Cardiac muscle cell (in vitro differentiated cells and primary cell): ENCODE measurements around the gene MAST4. TPM values are rescaled to one million over a fixed set of nuclear protein-coding genes. Genes with fewer than 3 reads are reported as not detected.

Source experiments
- DNase-seq, 2 donors: peaks; one replicate each; pipeline versions ENCODE4 v3.0.0 to v3.0.0-alpha.2; 2010 to 2017; ENCODE audit warnings: low read depth in 1 of 2, low spot score in 1 of 2
- H3K27ac ChIP-seq: fragments of 200-600 bp; sonication (generic); 2 replicates; pipeline ENCODE4 v1.5.1; 2016
- H3K27me3 ChIP-seq: fragments of 200-600 bp; sonication (generic); 2 replicates; pipeline ENCODE4 v1.6.0; 2016; ENCODE audit warnings: control low read depth
- H3K36me3 ChIP-seq: fragments of 200-600 bp; sonication (generic); 2 replicates; pipeline ENCODE4 v1.5.1; 2016; ENCODE audit warnings: control low read depth
- H3K4me1 ChIP-seq: fragments of 200-600 bp; sonication (generic); 2 replicates; pipeline ENCODE4 v1.8.1; 2017; ENCODE audit warnings: low read depth, mild to moderate bottlenecking, mixed run types
- H3K4me3 ChIP-seq: fragments of 200-600 bp; sonication (generic); 2 replicates; pipeline ENCODE4 v1.5.1; 2016; ENCODE audit warnings: mild to moderate bottlenecking
- H3K9me3 ChIP-seq: fragments of 200-600 bp; sonication (generic); 2 replicates; pipeline ENCODE4 v1.5.1; 2017; ENCODE audit warnings: low read depth, mild to moderate bottlenecking, control low read depth
- CTCF ChIP-seq: IDR thresholded peaks from 2 replicates; pipeline ENCODE4 v1.5.1; 2012; ENCODE audit warnings: low read depth, mild to moderate bottlenecking, low read length
- polyA plus RNA-seq: library from polyadenylated mRNA; unstranded; fragments of >200 nt; fragmentation: Nextera tagmentation; extraction: Ambion mirVana; gene quantifications from 2 replicates; pipeline ENCODE4 v1.2.1, GENCODE V29; 2016
- total RNA-seq: library from RNA; depleted of rRNA; stranded (reverse); fragments of >200 nt; gene quantifications from 2 replicates; pipeline ENCODE4 v1.2.3, GENCODE V29; 2016

MAST4 gene
- total and polyA plus RNA-seq, 2 experiments from 2014 or later = 33.1 to 58.0 TPM

- Histone ChIP-seq H3K36me3 (no peaks in the 10 kb centered on the region), H3K4me3 (no peak overlapping the region), H3K27ac (no peak overlapping the region), H3K9me3 (no peaks in the 10 kb centered on the region), H3K4me1 (no peaks in the 10 kb centered on the region), H3K27me3 (no peaks in the 10 kb centered on the region)
- peak in 1 of 2 donors; percentile 84 for DNase-seq
- no peak for TF ChIP-seq CTCF
Measured at GRCh38 chr5:66553916-66554575, 42.1 kb upstream of the MAST4 start.

- Histone ChIP-seq H3K9me3 (no peaks in the 10 kb centered on the region), H3K4me1 (no peaks in the 10 kb centered on the region), H3K36me3 (no peaks in the 10 kb centered on the region), H3K27ac (no peak overlapping the region), H3K27me3 (no peaks in the 10 kb centered on the region), H3K4me3 (no peak overlapping the region)
- TF ChIP-seq CTCF = no peak
- no peak for DNase-seq
Measured at GRCh38 chr5:66554884-66555283, 41.3 kb upstream of the MAST4 start.

GRCh38 chr5:66558560-66558959 lies 37.6 kb upstream of the MAST4 start:
- Histone ChIP-seq H3K27ac (no peak overlapping the region), H3K36me3 (no peaks in the 10 kb centered on the region), H3K4me1 (no peaks in the 10 kb centered on the region), H3K4me3 (no peak overlapping the region), H3K9me3 (no peaks in the 10 kb centered on the region), H3K27me3 (no peaks in the 10 kb centered on the region)
- TF ChIP-seq CTCF = no peak
- peak in 1 of 2 donors; percentile 24 for DNase-seq

- no peaks in the 10 kb centered on the region for H3K4me1 ChIP-seq
Measured at GRCh38 chr5:66560371-66560770, 35.8 kb upstream of the MAST4 start.

GRCh38 chr5:66561256-66561990 lies 34.8 kb upstream of the MAST4 start:
- TF ChIP-seq CTCF = no peak
- DNase-seq = peak in 1 of 2 donors; percentile 30
- Histone ChIP-seq H3K36me3 (no peaks in the 10 kb centered on the region), H3K4me3 (no peak overlapping the region), H3K9me3 (no peaks in the 10 kb centered on the region), H3K4me1 (no peaks in the 10 kb centered on the region), H3K27me3 (no peaks in the 10 kb centered on the region), H3K27ac (no peak overlapping the region)

More at GRCh38 chr5:66560371-66560770, 35.8 kb upstream of the MAST4 start:
- Histone ChIP-seq H3K4me3 (no peak overlapping the region), H3K9me3 (no peaks in the 10 kb centered on the region), H3K27me3 (no peaks in the 10 kb centered on the region), H3K27ac (no peak overlapping the region), H3K36me3 (no peaks in the 10 kb centered on the region)
- TF ChIP-seq CTCF = no peak
- DNase-seq = no peak
